Fibroblast of lung (primary cell): ENCODE results near the gene ABHD4. TPM values are rescaled to one million over a fixed set of nuclear protein-coding genes. Genes with fewer than 3 reads are reported as not detected.
A peak's percentile ranks its signal among the peaks of the same experiment; 100 is the strongest.

ENCODE experiments used
- DNase-seq, 2 donors: peaks; one replicate each; pipeline versions ENCODE4 v3.0.0 to v3.0.0-alpha.2; 2010; ENCODE audit warnings: low read depth in 2 of 2
- H2AFZ ChIP-seq: 2 replicates; pipeline ENCODE4 v1.5.1; 2012; ENCODE audit warnings: low read length, control low read depth, inconsistent platforms
- H3K27ac ChIP-seq: 2 replicates; pipeline ENCODE4 v1.5.1; 2011; ENCODE audit warnings: low read length, control low read depth; ENCODE audit not compliant: insufficient read depth
- H3K27me3 ChIP-seq: 2 replicates; pipeline ENCODE4 v1.5.1; 2011; ENCODE audit warnings: mild to moderate bottlenecking, low read length; ENCODE audit not compliant: control insufficient read depth, insufficient read depth
- H3K36me3 ChIP-seq: 2 replicates; pipeline ENCODE4 v1.5.1; 2011; ENCODE audit warnings: low read length; ENCODE audit not compliant: control insufficient read depth, insufficient read depth
- H3K4me1 ChIP-seq: 2 replicates; pipeline ENCODE4 v1.5.1; 2011; ENCODE audit warnings: low read length; ENCODE audit not compliant: control insufficient read depth, insufficient read depth; ENCODE audit errors: extremely low read depth
- H3K4me2 ChIP-seq: 2 replicates; pipeline ENCODE4 v1.5.1; 2011; ENCODE audit warnings: low read length, control low read depth; ENCODE audit not compliant: insufficient read depth; ENCODE audit errors: extremely low read depth
- H3K4me3 ChIP-seq, 4 experiments: fragments of 200-600 bp in 1 of 4; sonication (generic) in 1 of 4; replicated peaks in 1 of 4; 2 replicates each; pipeline ENCODE4 v1.5.1; 2011 to 2016; ENCODE audit warnings: low read length in 4 of 4, low read depth in 3 of 4, mild to moderate bottlenecking in 3 of 4, control low read depth in 2 of 4, inconsistent platforms in 1 of 4, mixed read lengths in 1 of 4; ENCODE audit not compliant: insufficient read depth in 1 of 4; ENCODE audit errors: control extremely low read depth in 1 of 4
- H3K79me2 ChIP-seq: 2 replicates; pipeline ENCODE4 v1.5.1; 2012; ENCODE audit warnings: mild to moderate bottlenecking, low read length, inconsistent platforms; ENCODE audit not compliant: control insufficient read depth, insufficient read depth
- H3K9ac ChIP-seq: 2 replicates; pipeline ENCODE4 v1.5.1; 2011; ENCODE audit warnings: mild to moderate bottlenecking, low read length, control low read depth; ENCODE audit not compliant: insufficient read depth
- H3K9me3 ChIP-seq: 2 replicates; pipeline ENCODE4 v1.5.1; 2012; ENCODE audit warnings: low read depth, low read length; ENCODE audit not compliant: control insufficient read depth, insufficient read depth
- H4K20me1 ChIP-seq: 2 replicates; pipeline ENCODE4 v1.5.1; 2011; ENCODE audit warnings: low read length; ENCODE audit not compliant: control insufficient read depth, insufficient read depth; ENCODE audit errors: extremely low read depth
- EZH2 ChIP-seq: IDR thresholded peaks from 2 replicates; pipeline ENCODE4 v1.5.1; 2012; ENCODE audit warnings: low read length, control low read depth, mild to moderate bottlenecking; ENCODE audit errors: missing control alignments
- polyA plus RNA-seq, 2 donors: library from polyadenylated mRNA; depleted of rRNA in 1 of 2; stranded (reverse) in 1 of 2; unstranded in 1 of 2; fragments of >200 nt; gene quantifications; 2 replicates each; pipeline ENCODE4 v1.2.1, GENCODE V29; 2011 to 2012; ENCODE audit warnings: missing spikeins in 1 of 2
- total RNA-seq: library from RNA; depleted of rRNA; stranded (reverse); fragments of >200 nt; gene quantifications from 2 replicates; pipeline ENCODE4 v1.2.1, GENCODE V29; 2014
- TF ChIP-seq, protein P1 (sequence below), 2 donors: IDR thresholded peaks in 1 of 2; conservative IDR thresholded peaks in 1 of 2; 1 replicate in 1 of 2; 2 replicates in 1 of 2; pipeline ENCODE4 v1.5.1; 2011 to 2012; ENCODE audit warnings: low read length in 2 of 2, control low read depth in 1 of 2, inconsistent platforms in 1 of 2, low read depth in 1 of 2, mild to moderate bottlenecking in 1 of 2

ABHD4 gene
- total and polyA plus RNA-seq, 2 donors (not counting 1 experiment from before 2014, with no cell fraction given), result 40.0 to 61.2 TPM

GRCh38 chr14:22566845-22567244 lies 31.3 kb upstream of the ABHD4 start:
- no peak overlapping the region for H3K9ac ChIP-seq
- H3K79me2 ChIP-seq, result peaks cover 8% of the 10 kb centered on the region
- no peak overlapping the region for H3K4me3 ChIP-seq
- H3K9me3 ChIP-seq, result no peaks in the 10 kb centered on the region
- H4K20me1 ChIP-seq, result no peaks in the 10 kb centered on the region
- no peak overlapping the region for H2AFZ ChIP-seq
- H3K27me3 ChIP-seq, result no peaks in the 10 kb centered on the region
- DNase-seq, result no peak
- TF ChIP-seq, protein P1, sequence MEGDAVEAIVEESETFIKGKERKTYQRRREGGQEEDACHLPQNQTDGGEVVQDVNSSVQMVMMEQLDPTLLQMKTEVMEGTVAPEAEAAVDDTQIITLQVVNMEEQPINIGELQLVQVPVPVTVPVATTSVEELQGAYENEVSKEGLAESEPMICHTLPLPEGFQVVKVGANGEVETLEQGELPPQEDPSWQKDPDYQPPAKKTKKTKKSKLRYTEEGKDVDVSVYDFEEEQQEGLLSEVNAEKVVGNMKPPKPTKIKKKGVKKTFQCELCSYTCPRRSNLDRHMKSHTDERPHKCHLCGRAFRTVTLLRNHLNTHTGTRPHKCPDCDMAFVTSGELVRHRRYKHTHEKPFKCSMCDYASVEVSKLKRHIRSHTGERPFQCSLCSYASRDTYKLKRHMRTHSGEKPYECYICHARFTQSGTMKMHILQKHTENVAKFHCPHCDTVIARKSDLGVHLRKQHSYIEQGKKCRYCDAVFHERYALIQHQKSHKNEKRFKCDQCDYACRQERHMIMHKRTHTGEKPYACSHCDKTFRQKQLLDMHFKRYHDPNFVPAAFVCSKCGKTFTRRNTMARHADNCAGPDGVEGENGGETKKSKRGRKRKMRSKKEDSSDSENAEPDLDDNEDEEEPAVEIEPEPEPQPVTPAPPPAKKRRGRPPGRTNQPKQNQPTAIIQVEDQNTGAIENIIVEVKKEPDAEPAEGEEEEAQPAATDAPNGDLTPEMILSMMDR (conservative IDR thresholded peaks at IDR 0.05 in 1 of 2, IDR thresholded peaks at IDR 0.05 in 1 of 2; ENCODE audit: low read depth in 1 of 2, low read length in 2 of 2), result no peak
- no peak for TF ChIP-seq EZH2
- no peaks in the 10 kb centered on the region for H3K4me1 ChIP-seq
- H3K27ac ChIP-seq, result no peak overlapping the region
- no peak overlapping the region for H3K4me2 ChIP-seq
- peaks cover 3% of the 10 kb centered on the region for H3K36me3 ChIP-seq

GRCh38 chr14:22567437-22567836 lies 30.7 kb upstream of the ABHD4 start:
- no peak for DNase-seq
- H4K20me1 ChIP-seq, result no peaks in the 10 kb centered on the region

DNA sequence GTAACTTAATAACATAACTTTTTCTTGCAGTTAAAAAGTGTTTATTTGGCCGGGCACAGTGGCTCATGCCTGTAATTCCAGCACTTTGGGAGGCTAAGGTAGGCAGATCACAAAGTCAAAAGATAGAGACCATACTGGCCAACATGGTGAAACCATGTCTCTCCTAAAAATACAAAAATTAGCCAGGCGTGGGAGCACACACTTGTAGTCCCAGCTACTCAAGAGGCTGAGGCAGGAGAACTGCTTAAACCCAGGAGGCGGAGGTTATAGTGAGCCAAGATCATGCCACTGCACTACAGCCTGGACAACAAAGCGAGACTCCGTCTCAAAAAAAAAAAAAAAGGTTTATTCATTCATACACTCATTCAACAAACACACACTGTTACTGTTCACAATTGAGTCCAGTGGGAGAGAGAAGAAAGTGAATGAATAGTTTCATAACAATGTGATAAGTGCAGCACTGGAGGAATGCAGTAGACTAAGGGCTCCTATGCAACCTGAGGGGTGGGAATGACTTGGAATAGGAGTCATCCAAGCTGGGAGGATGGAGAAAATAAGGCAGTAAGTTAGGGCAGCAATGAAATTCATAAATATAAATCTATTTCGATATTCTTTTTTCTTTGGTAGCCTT lies 28.9 kb upstream of the ABHD4 start:
- no peaks in the 10 kb centered on the region for H3K9me3 ChIP-seq
- peaks cover 12% of the 10 kb centered on the region for H3K79me2 ChIP-seq
- H2AFZ ChIP-seq, result no peak overlapping the region
- no peak overlapping the region for H3K4me3 ChIP-seq
- H3K27me3 ChIP-seq, result no peaks in the 10 kb centered on the region
- TF ChIP-seq, protein P1 (conservative IDR thresholded peaks at IDR 0.05 in 1 of 2, IDR thresholded peaks at IDR 0.05 in 1 of 2; ENCODE audit: low read depth in 1 of 2, low read length in 2 of 2), result no peak
- TF ChIP-seq EZH2, result no peak
- no peak overlapping the region for H3K4me2 ChIP-seq
- no peaks in the 10 kb centered on the region for H3K4me1 ChIP-seq
- H3K9ac ChIP-seq, result no peak overlapping the region
- no peak overlapping the region for H3K27ac ChIP-seq
- H3K36me3 ChIP-seq, result peaks cover 5% of the 10 kb centered on the region
- DNase-seq, result peak in 1 of 2 donors; percentile 55
- H4K20me1 ChIP-seq, result no peaks in the 10 kb centered on the region

More at GRCh38 chr14:22567437-22567836, 30.7 kb upstream of the ABHD4 start:
- Histone ChIP-seq H3K9me3 (no peaks in the 10 kb centered on the region), H3K27ac (no peak overlapping the region), H3K27me3 (no peaks in the 10 kb centered on the region), H3K4me2 (no peak overlapping the region), H3K4me1 (no peaks in the 10 kb centered on the region), H3K4me3 (no peak overlapping the region), H3K36me3 (peaks cover 4% of the 10 kb centered on the region), H3K9ac (no peak overlapping the region), H3K79me2 (peaks cover 8% of the 10 kb centered on the region), H2AFZ (no peak overlapping the region)
- TF ChIP-seq EZH2, result no peak
- TF ChIP-seq, protein P1 (conservative IDR thresholded peaks at IDR 0.05 in 1 of 2, IDR thresholded peaks at IDR 0.05 in 1 of 2; ENCODE audit: low read depth in 1 of 2, low read length in 2 of 2), result no peak
